ENCODE results near the gene PCK1. TPM values are rescaled to one million over a fixed set of nuclear protein-coding genes. Genes with fewer than 3 reads are reported as not detected.

PCK1 gene
- total and polyA plus RNA-seq, 2 of the 13 experiments (the other 11 are each of a cell fraction or from before 2014, with no cell fraction given), result 6.5 to 12.6 TPM

DNA sequence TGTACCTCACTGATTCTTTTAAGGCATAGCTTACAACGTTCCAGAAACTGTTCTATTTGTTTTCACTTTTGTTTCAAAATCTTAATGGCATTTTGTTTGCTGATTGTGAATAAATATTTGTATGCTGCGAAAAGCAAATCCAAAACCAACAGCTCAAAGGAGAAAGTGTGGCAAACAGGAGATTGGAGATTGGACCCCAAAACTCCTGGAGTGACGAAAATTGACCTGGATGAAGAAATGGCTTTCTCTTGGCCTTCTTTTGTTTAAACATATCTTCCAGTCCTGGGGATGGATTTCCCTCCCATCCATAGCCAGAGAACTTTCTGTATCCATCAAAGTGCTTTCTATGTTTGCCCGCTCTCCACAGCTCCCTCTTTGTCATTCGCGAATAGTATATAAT lies 33.2 kb upstream of the PCK1 start (continued):
- TF ChIP-seq CEBPB (IDR thresholded peaks at IDR 0.05; ENCODE audit: borderline replicate concordance, low read depth, low read length) (peak; percentile 60; the same call in 1 of the 2 replicates), ZNF121 (CRISPR knock-in tag; IDR thresholded peaks at IDR 0.05) (no peak), FOXJ3 (CRISPR knock-in tag; IDR thresholded peaks at IDR 0.05; ENCODE audit: borderline replicate concordance) (peak; percentile 68; the same call in 1 of the 2 replicates), TCF7L2 (IDR thresholded peaks at IDR 0.05; ENCODE audit: low read depth, low read length) (no peak; the same call in 1 of the 2 replicates), SALL1 (CRISPR knock-in tag; IDR thresholded peaks at IDR 0.05) (peak; percentile 37; the same call in 1 of the 2 replicates), ZNF652 (CRISPR knock-in tag; IDR thresholded peaks at IDR 0.05; ENCODE audit: borderline replicate concordance, low read depth) (peak; percentile 8; the same call in 1 of the 2 replicates), SMAD3 (CRISPR knock-in tag; IDR thresholded peaks at IDR 0.05) (peak; percentile 56; the same call in 1 of the 2 replicates), EEA1 (CRISPR knock-in tag; IDR thresholded peaks at IDR 0.05; ENCODE audit: borderline replicate concordance) (no peak), ZNF292 (CRISPR knock-in tag; IDR thresholded peaks at IDR 0.05; ENCODE audit: borderline replicate concordance, low read depth) (no peak), SOX5 (CRISPR knock-in tag; IDR thresholded peaks at IDR 0.05; ENCODE audit: borderline replicate concordance) (peak; percentile 72; the same call in 1 of the 2 replicates), ATF1 (CRISPR knock-in tag; IDR thresholded peaks at IDR 0.05) (0 out of 2 replicates have a peak, but pooled peaks have one; percentile 25)
- TF ChIP-seq, protein P1, sequence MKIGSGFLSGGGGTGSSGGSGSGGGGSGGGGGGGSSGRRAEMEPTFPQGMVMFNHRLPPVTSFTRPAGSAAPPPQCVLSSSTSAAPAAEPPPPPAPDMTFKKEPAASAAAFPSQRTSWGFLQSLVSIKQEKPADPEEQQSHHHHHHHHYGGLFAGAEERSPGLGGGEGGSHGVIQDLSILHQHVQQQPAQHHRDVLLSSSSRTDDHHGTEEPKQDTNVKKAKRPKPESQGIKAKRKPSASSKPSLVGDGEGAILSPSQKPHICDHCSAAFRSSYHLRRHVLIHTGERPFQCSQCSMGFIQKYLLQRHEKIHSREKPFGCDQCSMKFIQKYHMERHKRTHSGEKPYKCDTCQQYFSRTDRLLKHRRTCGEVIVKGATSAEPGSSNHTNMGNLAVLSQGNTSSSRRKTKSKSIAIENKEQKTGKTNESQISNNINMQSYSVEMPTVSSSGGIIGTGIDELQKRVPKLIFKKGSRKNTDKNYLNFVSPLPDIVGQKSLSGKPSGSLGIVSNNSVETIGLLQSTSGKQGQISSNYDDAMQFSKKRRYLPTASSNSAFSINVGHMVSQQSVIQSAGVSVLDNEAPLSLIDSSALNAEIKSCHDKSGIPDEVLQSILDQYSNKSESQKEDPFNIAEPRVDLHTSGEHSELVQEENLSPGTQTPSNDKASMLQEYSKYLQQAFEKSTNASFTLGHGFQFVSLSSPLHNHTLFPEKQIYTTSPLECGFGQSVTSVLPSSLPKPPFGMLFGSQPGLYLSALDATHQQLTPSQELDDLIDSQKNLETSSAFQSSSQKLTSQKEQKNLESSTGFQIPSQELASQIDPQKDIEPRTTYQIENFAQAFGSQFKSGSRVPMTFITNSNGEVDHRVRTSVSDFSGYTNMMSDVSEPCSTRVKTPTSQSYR (CRISPR knock-in tag; IDR thresholded peaks at IDR 0.05; ENCODE audit: borderline replicate concordance), result 0 out of 2 replicates have a peak, but pooled peaks have one; percentile 13
- TF ChIP-seq, protein P2, sequence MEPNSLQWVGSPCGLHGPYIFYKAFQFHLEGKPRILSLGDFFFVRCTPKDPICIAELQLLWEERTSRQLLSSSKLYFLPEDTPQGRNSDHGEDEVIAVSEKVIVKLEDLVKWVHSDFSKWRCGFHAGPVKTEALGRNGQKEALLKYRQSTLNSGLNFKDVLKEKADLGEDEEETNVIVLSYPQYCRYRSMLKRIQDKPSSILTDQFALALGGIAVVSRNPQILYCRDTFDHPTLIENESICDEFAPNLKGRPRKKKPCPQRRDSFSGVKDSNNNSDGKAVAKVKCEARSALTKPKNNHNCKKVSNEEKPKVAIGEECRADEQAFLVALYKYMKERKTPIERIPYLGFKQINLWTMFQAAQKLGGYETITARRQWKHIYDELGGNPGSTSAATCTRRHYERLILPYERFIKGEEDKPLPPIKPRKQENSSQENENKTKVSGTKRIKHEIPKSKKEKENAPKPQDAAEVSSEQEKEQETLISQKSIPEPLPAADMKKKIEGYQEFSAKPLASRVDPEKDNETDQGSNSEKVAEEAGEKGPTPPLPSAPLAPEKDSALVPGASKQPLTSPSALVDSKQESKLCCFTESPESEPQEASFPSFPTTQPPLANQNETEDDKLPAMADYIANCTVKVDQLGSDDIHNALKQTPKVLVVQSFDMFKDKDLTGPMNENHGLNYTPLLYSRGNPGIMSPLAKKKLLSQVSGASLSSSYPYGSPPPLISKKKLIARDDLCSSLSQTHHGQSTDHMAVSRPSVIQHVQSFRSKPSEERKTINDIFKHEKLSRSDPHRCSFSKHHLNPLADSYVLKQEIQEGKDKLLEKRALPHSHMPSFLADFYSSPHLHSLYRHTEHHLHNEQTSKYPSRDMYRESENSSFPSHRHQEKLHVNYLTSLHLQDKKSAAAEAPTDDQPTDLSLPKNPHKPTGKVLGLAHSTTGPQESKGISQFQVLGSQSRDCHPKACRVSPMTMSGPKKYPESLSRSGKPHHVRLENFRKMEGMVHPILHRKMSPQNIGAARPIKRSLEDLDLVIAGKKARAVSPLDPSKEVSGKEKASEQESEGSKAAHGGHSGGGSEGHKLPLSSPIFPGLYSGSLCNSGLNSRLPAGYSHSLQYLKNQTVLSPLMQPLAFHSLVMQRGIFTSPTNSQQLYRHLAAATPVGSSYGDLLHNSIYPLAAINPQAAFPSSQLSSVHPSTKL (CRISPR knock-in tag; IDR thresholded peaks at IDR 0.05), result peak; percentile 80
- TF ChIP-seq, protein P3, sequence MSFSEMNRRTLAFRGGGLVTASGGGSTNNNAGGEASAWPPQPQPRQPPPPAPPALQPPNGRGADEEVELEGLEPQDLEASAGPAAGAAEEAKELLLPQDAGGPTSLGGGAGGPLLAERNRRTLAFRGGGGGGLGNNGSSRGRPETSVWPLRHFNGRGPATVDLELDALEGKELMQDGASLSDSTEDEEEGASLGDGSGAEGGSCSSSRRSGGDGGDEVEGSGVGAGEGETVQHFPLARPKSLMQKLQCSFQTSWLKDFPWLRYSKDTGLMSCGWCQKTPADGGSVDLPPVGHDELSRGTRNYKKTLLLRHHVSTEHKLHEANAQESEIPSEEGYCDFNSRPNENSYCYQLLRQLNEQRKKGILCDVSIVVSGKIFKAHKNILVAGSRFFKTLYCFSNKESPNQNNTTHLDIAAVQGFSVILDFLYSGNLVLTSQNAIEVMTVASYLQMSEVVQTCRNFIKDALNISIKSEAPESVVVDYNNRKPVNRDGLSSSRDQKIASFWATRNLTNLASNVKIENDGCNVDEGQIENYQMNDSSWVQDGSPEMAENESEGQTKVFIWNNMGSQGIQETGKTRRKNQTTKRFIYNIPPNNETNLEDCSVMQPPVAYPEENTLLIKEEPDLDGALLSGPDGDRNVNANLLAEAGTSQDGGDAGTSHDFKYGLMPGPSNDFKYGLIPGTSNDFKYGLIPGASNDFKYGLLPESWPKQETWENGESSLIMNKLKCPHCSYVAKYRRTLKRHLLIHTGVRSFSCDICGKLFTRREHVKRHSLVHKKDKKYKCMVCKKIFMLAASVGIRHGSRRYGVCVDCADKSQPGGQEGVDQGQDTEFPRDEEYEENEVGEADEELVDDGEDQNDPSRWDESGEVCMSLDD (CRISPR knock-in tag; IDR thresholded peaks at IDR 0.05; ENCODE audit: borderline replicate concordance), result peak; percentile 75; the same call in 1 of the 2 replicates
- TF ChIP-seq, protein P4, sequence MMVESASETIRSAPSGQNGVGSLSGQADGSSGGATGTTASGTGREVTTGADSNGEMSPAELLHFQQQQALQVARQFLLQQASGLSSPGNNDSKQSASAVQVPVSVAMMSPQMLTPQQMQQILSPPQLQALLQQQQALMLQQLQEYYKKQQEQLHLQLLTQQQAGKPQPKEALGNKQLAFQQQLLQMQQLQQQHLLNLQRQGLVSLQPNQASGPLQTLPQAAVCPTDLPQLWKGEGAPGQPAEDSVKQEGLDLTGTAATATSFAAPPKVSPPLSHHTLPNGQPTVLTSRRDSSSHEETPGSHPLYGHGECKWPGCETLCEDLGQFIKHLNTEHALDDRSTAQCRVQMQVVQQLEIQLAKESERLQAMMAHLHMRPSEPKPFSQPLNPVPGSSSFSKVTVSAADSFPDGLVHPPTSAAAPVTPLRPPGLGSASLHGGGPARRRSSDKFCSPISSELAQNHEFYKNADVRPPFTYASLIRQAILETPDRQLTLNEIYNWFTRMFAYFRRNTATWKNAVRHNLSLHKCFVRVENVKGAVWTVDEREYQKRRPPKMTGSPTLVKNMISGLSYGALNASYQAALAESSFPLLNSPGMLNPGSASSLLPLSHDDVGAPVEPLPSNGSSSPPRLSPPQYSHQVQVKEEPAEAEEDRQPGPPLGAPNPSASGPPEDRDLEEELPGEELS (CRISPR knock-in tag; IDR thresholded peaks at IDR 0.05), result 0 out of 2 replicates have a peak, but pooled peaks have one; percentile 15
- TF ChIP-seq, protein P5, sequence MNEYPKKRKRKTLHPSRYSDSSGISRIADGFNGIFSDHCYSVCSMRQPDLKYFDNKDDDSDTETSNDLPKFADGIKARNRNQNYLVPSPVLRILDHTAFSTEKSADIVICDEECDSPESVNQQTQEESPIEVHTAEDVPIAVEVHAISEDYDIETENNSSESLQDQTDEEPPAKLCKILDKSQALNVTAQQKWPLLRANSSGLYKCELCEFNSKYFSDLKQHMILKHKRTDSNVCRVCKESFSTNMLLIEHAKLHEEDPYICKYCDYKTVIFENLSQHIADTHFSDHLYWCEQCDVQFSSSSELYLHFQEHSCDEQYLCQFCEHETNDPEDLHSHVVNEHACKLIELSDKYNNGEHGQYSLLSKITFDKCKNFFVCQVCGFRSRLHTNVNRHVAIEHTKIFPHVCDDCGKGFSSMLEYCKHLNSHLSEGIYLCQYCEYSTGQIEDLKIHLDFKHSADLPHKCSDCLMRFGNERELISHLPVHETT (CRISPR knock-in tag; conservative IDR thresholded peaks at IDR 0.05), result no peak
